MCF 10A (cell line): ENCODE measurements around the gene ZNF669. TPM values are rescaled to one million over a fixed set of nuclear protein-coding genes. Genes with fewer than 3 reads are reported as not detected.

Experiments
- BruUV-seq: library from RNA; stranded (reverse); fragments of 400-500 nt; replicated peaks from 2 replicates; lab custom pipeline; 2021; lab: Mats Ljungman, UMichigan
- CTCF ChIA-PET: fragments of 300-600 bp; sonication (Branson Sonifier 250); formaldehyde crosslinking; extraction: SDS; loops from one replicate; lab custom pipeline; 2021; ENCODE audit warnings: antibody characterized with exemption, inconsistent platforms; lab: Yijun Ruan, JAX
- POLR2A ChIA-PET: fragments of 300-600, 350-650 bp; sonication (Branson Sonifier 250); formaldehyde crosslinking; extraction: SDS; loops from one replicate; lab custom pipeline; 2020; ENCODE audit warnings: antibody characterized with exemption, inconsistent platforms; lab: Yijun Ruan, JAX
- DNase-seq: peaks from one replicate; pipeline ENCODE4 v3.0.0-alpha.2; 2018; ENCODE audit not compliant: unreplicated experiment
- H3K27ac Mint-ChIP-seq: one replicate; pipeline ENCODE4 v1.8.0; 2022; ENCODE audit warnings: mild to moderate bottlenecking, low read depth, mixed read lengths; ENCODE audit not compliant: unreplicated experiment
- H3K27me3 Mint-ChIP-seq: one replicate; pipeline ENCODE4 v1.8.0; 2022; ENCODE audit warnings: mixed read lengths; ENCODE audit not compliant: insufficient read depth, unreplicated experiment
- H3K36me3 Mint-ChIP-seq: one replicate; pipeline ENCODE4 v1.8.0; 2022; ENCODE audit warnings: mild to moderate bottlenecking, moderate library complexity, mixed read lengths; ENCODE audit not compliant: insufficient read depth, unreplicated experiment
- H3K4me1 Mint-ChIP-seq: one replicate; pipeline ENCODE4 v1.8.0; 2022; ENCODE audit warnings: mixed read lengths; ENCODE audit not compliant: insufficient read depth, unreplicated experiment
- H3K4me3 Mint-ChIP-seq: one replicate; pipeline ENCODE4 v1.8.0; 2022; ENCODE audit warnings: mild to moderate bottlenecking, moderate library complexity, mixed read lengths; ENCODE audit not compliant: unreplicated experiment
- H3K9me3 Mint-ChIP-seq: one replicate; pipeline ENCODE4 v1.8.0; 2022; ENCODE audit warnings: mixed read lengths; ENCODE audit not compliant: unreplicated experiment
- intact Hi-C: fragments of 100-400 bp; cut with micrococcal nuclease; formaldehyde crosslinking; loops from 2 replicates; pipeline ENCODE4 v1.14.1; 2022
- total RNA-seq: library from RNA; stranded (reverse); gene quantifications from 2 replicates; pipeline ENCODE4 v1.2.3, GENCODE V29; 2022
- TF ChIP-seq, protein P1 (sequence below): fragments of 200-600 bp; IDR thresholded peaks from one replicate; pipeline ENCODE4 v1.8.0; 2022; ENCODE audit warnings: antibody characterized with exemption, mild to moderate bottlenecking; ENCODE audit not compliant: unreplicated experiment

Gene ZNF669
- total RNA-seq, 1 experiment from 2014 or later: 11.6 TPM

DNA sequence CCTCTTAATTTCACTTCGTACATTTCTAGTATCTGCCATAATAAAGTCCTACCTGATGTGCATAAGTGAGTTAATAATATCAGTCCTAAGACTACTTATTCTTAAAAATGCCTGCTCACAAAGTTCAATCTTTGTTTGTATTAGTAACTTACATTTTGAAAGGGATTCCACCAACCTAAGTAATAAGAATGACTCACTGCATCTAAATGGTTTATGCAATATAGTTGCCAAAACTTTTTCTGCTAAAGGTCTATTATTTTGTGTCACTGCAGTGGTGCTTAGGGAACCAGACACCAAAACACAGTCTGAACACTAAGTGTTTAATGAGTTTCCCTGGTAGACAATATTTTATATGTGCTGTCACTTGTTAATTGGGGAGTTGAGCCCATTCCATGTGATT lies 1.8 kb downstream of the ZNF669 start:
- peak overlapping the region; percentile 83 for H3K27ac Mint-ChIP-seq
- H3K36me3 Mint-ChIP-seq: peaks cover 65% of the 10 kb centered on the region
- no TSS peak for BruUV-seq
- ChIA-PET CTCF (interaction anchor here (0.8 to 1.0 kb wide), 2 partner anchors 10 to 22 kb away, joined by 3 to 5 read pairs; no protein-coding TSS in a partner anchor), POLR2A (no interaction called here)
- H3K27me3 Mint-ChIP-seq: no peaks in the 10 kb centered on the region
- peaks cover 37% of the 10 kb centered on the region for H3K9me3 Mint-ChIP-seq
- H3K4me3 Mint-ChIP-seq: peak overlapping the region; percentile 94
- peaks cover 6% of the 10 kb centered on the region for H3K4me1 Mint-ChIP-seq
- DNase-seq: peak; percentile 27
- TF ChIP-seq, protein P1, sequence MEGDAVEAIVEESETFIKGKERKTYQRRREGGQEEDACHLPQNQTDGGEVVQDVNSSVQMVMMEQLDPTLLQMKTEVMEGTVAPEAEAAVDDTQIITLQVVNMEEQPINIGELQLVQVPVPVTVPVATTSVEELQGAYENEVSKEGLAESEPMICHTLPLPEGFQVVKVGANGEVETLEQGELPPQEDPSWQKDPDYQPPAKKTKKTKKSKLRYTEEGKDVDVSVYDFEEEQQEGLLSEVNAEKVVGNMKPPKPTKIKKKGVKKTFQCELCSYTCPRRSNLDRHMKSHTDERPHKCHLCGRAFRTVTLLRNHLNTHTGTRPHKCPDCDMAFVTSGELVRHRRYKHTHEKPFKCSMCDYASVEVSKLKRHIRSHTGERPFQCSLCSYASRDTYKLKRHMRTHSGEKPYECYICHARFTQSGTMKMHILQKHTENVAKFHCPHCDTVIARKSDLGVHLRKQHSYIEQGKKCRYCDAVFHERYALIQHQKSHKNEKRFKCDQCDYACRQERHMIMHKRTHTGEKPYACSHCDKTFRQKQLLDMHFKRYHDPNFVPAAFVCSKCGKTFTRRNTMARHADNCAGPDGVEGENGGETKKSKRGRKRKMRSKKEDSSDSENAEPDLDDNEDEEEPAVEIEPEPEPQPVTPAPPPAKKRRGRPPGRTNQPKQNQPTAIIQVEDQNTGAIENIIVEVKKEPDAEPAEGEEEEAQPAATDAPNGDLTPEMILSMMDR: no peak
- intact Hi-C loops: loop anchor here (5.0 kb wide), 1 partner anchor 230 kb away; the partner anchor contains the start of gene ZNF496

DNA sequence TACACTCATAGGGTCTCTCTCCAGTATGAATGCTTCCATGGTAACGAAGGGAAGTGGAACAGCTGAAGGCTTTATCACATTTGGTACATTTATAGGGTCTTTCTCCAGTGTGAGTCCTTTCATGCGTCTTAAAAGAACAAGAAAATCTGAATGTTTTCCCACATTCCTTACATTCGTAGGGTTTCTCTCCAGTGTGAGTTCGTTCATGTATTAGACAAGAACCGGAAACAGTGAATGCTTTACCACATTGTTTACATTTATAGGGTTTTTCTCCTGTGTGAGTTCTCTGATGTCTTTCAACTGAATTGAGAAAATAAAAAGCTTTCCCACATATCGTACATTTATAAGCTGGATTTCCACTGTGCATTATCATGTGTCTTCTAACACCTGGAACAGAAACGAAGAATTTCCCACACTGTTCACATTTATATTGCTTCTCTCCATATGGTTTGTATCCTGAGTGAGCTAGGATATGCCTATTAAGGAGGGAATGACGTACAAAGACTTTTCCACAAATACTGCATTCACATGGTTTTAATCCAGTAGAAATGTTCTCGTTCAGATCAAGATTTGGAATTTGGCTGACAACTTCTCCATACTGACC lies 3.4 kb downstream of the ZNF669 start:
- ChIA-PET CTCF (interaction anchor here (0.5 kb wide), 1 partner anchor 311 kb away, joined by 3 read pairs; no protein-coding TSS in a partner anchor), POLR2A (interaction anchor here (0.6 to 1.1 kb wide), 2 partner anchors 9 kb away, joined by 3 read pairs; no protein-coding TSS in a partner anchor)
- Mint-ChIP-seq H3K27me3 (no peaks in the 10 kb centered on the region), H3K36me3 (peaks cover 75% of the 10 kb centered on the region), H3K4me1 (peaks cover 6% of the 10 kb centered on the region), H3K9me3 (peaks cover 46% of the 10 kb centered on the region), H3K27ac (no peak overlapping the region), H3K4me3 (no peak overlapping the region)
- no TSS peak for BruUV-seq
- TF ChIP-seq, protein P1: no peak
- no peak for DNase-seq
- intact Hi-C loops: loop anchor here (5.0 kb wide), 1 partner anchor 232 kb away; the partner anchor contains the start of gene ZNF496

- Mint-ChIP-seq H3K4me3 (no peak overlapping the region), H3K27ac (no peak overlapping the region), H3K9me3 (peaks cover 40% of the 10 kb centered on the region), H3K27me3 (no peaks in the 10 kb centered on the region), H3K4me1 (no peaks in the 10 kb centered on the region), H3K36me3 (peaks cover 56% of the 10 kb centered on the region)
- TF ChIP-seq, protein P1: no peak
- no peak for DNase-seq
- BruUV-seq: no TSS peak
- ChIA-PET POLR2A (no interaction called here), CTCF (no interaction called here)
- intact Hi-C loops: no loop called here
Observed at GRCh38 chr1:247096958-247097357, 7.2 kb downstream of the ZNF669 start.

- H3K27me3 Mint-ChIP-seq: no peaks in the 10 kb centered on the region
- intact Hi-C loops: no loop called here
- no peak for DNase-seq
- peaks cover 40% of the 10 kb centered on the region for H3K9me3 Mint-ChIP-seq
- H3K36me3 Mint-ChIP-seq: peaks cover 52% of the 10 kb centered on the region
- no peaks in the 10 kb centered on the region for H3K4me1 Mint-ChIP-seq
- POLR2A ChIA-PET: no interaction called here
- H3K27ac Mint-ChIP-seq: no peak overlapping the region
- BruUV-seq: no TSS peak
- CTCF ChIA-PET: no interaction called here
- no peak overlapping the region for H3K4me3 Mint-ChIP-seq
- TF ChIP-seq, protein P1: no peak
Observed at GRCh38 chr1:247096544-247096943, 7.6 kb downstream of the ZNF669 start.
